ENCODE measurements around the gene RASSF5.

RASSF5 gene

DNA sequence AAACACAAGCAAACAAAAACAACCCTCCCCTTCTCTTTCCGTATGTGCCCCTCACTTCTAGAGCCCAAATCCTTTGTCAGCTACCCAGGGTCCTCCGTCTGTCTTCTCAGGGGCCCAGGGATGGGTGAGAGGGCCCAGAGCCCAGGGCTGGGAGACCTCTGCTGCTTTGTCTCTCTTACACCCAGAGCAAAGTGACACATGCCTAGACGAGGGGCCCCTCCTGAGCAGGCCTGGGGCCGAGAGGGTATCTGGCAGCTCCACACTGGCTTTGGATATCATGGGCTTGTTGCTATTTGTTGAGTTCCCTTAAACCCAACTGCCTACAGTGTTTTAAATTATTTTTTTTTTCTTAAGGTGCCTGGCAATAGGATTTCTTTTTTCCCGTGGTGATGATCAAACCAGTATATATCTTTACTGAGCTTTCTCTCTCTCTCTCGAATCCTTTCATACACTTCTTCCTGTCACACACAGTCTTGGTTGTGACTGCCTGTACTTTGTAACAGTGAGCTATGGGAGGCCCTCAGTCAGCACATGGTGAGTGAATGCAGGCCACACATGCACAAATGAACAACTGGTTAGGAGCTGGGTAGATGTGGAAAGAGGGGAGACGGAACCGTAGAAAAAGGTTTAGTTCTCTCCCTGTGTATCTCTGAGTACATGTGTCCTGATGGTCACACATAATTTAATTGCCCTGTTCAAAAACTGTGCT, 14.5 kb downstream of the RASSF5 start:
- no peak overlapping the region for H3K23ac ChIP-seq (ENCODE audit: low read length)
- H2AK5ac ChIP-seq (ENCODE audit: low read length), result no peak overlapping the region
- no peak overlapping the region for H3K18ac ChIP-seq (ENCODE audit: low read length)
- H3K4ac ChIP-seq (ENCODE audit: low read depth, low read length), result no peak overlapping the region
- H3K4me1 ChIP-seq (ENCODE audit: control insufficient read depth, low read depth, low read length), result no peaks in the 10 kb centered on the region
- no peak overlapping the region for H3K9ac ChIP-seq (ENCODE audit: low read length)
- no peak overlapping the region for H3K27ac ChIP-seq (ENCODE audit: low read depth, low read length)
- no CpG with 5 or more reads among the region's 8 CpGs for WGBS (ENCODE audit: extremely low coverage, insufficient coverage, low lambda C conversion rate)
- H3K79me1 ChIP-seq (ENCODE audit: low read length), result no peaks in the 10 kb centered on the region
- no peak overlapping the region for H2BK15ac ChIP-seq (replicated peaks; ENCODE audit: low read depth)
- no peak overlapping the region for H4K8ac ChIP-seq (ENCODE audit: low read depth, low read length)
- H2BK120ac ChIP-seq (ENCODE audit: low read depth, low read length), result no peak overlapping the region
- H3K4me2 ChIP-seq (ENCODE audit: low read length), result no peak overlapping the region
- H3K79me2 ChIP-seq (ENCODE audit: control insufficient read depth, insufficient read depth, low read length), result no peaks in the 10 kb centered on the region
- no peak overlapping the region for H3K56ac ChIP-seq (ENCODE audit: low read length)
- H3K36me3 ChIP-seq (ENCODE audit: control insufficient read depth, insufficient read depth, low read length), result no peaks in the 10 kb centered on the region
- no peak overlapping the region for H2BK5ac ChIP-seq (ENCODE audit: low read length)
- no peak overlapping the region for H4K5ac ChIP-seq (ENCODE audit: low read length)
- DNase-seq, result no peak
- no peaks in the 10 kb centered on the region for H3K27me3 ChIP-seq (ENCODE audit: insufficient read depth, low read length, poor library complexity)
- no peak overlapping the region for H3K4me3 ChIP-seq (ENCODE audit: low read length)

DNA sequence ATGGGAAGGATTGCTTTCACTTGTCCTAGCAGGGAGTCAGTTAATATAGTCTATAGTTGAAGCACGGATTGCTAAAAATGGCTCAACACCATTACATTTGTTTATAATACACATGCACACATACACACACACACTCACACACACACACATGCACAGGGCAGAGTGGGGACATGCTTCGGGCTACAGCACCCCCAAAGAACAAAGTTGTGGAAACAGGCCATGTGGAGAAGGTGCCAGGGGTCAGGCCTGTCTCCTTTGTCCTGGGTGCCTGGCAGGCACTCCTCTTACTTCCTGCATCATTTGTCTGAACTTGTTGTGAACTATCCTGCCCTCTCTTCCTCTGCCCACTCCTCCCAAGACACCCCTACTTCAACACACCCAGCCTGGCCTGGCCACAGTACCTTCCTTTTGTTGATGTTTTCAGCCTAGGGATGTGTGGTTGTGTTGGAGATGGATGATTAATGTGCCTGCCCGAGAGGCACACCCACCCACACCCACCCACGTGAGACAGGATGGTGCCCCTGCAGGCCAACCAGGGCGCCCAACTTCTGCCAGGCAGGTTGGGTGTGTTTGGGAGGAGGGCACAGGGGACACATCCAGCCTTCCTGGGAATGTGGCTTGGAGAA, 17.5 kb downstream of the RASSF5 start:
- Histone ChIP-seq H3K23ac (ENCODE audit: low read length) (no peak overlapping the region), H3K27me3 (ENCODE audit: insufficient read depth, low read length, poor library complexity) (no peaks in the 10 kb centered on the region), H3K9ac (ENCODE audit: low read length) (no peak overlapping the region), H3K18ac (ENCODE audit: low read length) (no peak overlapping the region), H3K4me1 (ENCODE audit: control insufficient read depth, low read depth, low read length) (no peaks in the 10 kb centered on the region), H3K36me3 (ENCODE audit: control insufficient read depth, insufficient read depth, low read length) (no peaks in the 10 kb centered on the region), H3K4ac (ENCODE audit: low read depth, low read length) (no peak overlapping the region), H2AK5ac (ENCODE audit: low read length) (no peak overlapping the region), H3K4me2 (ENCODE audit: low read length) (no peak overlapping the region), H2BK120ac (ENCODE audit: low read depth, low read length) (no peak overlapping the region), H2BK15ac (replicated peaks; ENCODE audit: low read depth) (no peak overlapping the region), H3K56ac (ENCODE audit: low read length) (no peak overlapping the region), H4K5ac (ENCODE audit: low read length) (no peak overlapping the region), H3K79me2 (ENCODE audit: control insufficient read depth, insufficient read depth, low read length) (no peaks in the 10 kb centered on the region), H3K79me1 (ENCODE audit: low read length) (no peaks in the 10 kb centered on the region), H3K27ac (ENCODE audit: low read depth, low read length) (no peak overlapping the region), H2BK5ac (ENCODE audit: low read length) (no peak overlapping the region), H3K4me3 (ENCODE audit: low read length) (no peak overlapping the region), H4K8ac (ENCODE audit: low read depth, low read length) (no peak overlapping the region)
- no CpG with 5 or more reads among the region's 5 CpGs for WGBS (ENCODE audit: extremely low coverage, insufficient coverage, low lambda C conversion rate)
- DNase-seq, result no peak

DNA sequence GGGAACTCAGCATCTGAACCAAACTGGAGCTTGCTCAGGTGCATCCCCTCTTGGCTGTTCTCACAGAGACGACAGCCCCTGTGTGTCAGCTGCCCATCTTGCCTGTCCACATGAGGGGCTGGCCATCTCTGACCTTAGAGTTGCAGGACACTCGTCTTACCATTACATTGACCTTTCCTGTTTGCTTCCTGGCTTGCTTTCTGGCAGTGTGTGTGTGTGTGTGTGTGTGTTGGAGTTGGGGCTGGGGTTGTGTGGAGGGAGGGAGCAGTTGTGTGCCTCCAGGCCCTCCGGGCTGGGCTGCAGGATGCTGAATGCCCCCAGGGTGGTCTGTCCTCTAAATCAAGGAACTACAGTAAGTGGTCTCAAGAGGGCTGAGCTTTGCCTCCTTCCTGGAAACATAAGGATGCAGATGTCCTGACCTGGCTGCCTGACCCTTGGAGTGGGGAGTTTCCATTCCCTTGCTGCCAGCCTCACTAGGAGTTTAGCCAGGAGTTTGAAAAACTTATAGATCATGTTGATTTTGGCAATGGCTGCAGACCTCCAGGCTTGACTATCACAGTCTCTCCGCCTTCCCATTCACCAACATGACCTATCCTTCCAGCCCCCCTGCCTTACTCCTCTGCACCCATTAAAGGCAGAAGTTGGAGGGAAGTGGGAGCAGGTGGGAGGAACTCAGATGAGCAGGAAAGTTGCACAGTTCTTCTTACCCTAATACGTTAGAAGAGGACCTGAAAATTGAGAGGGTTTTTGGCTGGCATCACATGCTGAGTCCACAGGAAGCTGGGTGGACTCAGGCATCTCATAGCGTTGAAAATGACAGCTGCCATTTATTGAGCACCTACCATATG, 19.0 kb downstream of the RASSF5 start:
- no peak overlapping the region for H4K8ac ChIP-seq (ENCODE audit: low read depth, low read length)
- H3K79me1 ChIP-seq (ENCODE audit: low read length), result no peaks in the 10 kb centered on the region
- H2AK5ac ChIP-seq (ENCODE audit: low read length), result no peak overlapping the region
- H3K56ac ChIP-seq (ENCODE audit: low read length), result no peak overlapping the region
- no peak overlapping the region for H2BK5ac ChIP-seq (ENCODE audit: low read length)
- no peak overlapping the region for H3K4me3 ChIP-seq (ENCODE audit: low read length)
- no peak overlapping the region for H3K27ac ChIP-seq (ENCODE audit: low read depth, low read length)
- H3K23ac ChIP-seq (ENCODE audit: low read length), result no peak overlapping the region
- DNase-seq, result no peak
- H3K36me3 ChIP-seq (ENCODE audit: control insufficient read depth, insufficient read depth, low read length), result no peaks in the 10 kb centered on the region
- H3K18ac ChIP-seq (ENCODE audit: low read length), result no peak overlapping the region
- H3K4me1 ChIP-seq (ENCODE audit: control insufficient read depth, low read depth, low read length), result no peaks in the 10 kb centered on the region
- H3K27me3 ChIP-seq (ENCODE audit: insufficient read depth, low read length, poor library complexity), result no peaks in the 10 kb centered on the region
- no peak overlapping the region for H4K5ac ChIP-seq (ENCODE audit: low read length)
- no peak overlapping the region for H3K4ac ChIP-seq (ENCODE audit: low read depth, low read length)
- H3K4me2 ChIP-seq (ENCODE audit: low read length), result no peak overlapping the region
- no peak overlapping the region for H2BK120ac ChIP-seq (ENCODE audit: low read depth, low read length)
- H3K79me2 ChIP-seq (ENCODE audit: control insufficient read depth, insufficient read depth, low read length), result no peaks in the 10 kb centered on the region
- H2BK15ac ChIP-seq (replicated peaks; ENCODE audit: low read depth), result no peak overlapping the region
- no peak overlapping the region for H3K9ac ChIP-seq (ENCODE audit: low read length)
- whole genome bisulfite sequencing (ENCODE audit: extremely low coverage, insufficient coverage, low lambda C conversion rate), result no CpG with 5 or more reads among the region's 6 CpGs

DNA sequence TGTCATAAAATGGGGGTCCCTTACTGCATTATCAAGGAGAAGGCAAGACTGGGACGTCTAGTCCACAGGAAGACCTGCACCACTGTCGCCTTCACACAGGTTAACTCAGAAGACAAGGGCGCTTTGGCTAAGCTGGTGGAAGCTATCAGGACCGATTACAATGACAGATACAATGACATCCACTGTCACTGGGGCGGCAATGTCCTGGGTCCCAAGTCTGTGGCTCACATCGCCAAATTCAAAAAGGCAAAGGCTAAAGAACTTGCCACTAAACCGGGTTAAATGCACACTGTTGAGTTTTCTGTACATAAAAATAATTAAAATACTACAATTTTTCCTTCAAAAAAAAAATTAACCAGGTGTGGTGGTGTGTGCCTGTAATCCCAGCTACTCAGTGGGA, 22.1 kb downstream of the RASSF5 start:
- H3K4me2 ChIP-seq (ENCODE audit: low read length), result no peak overlapping the region
- H3K36me3 ChIP-seq (ENCODE audit: control insufficient read depth, insufficient read depth, low read length), result no peaks in the 10 kb centered on the region
- no CpG with 5 or more reads among the region's 7 CpGs for WGBS (ENCODE audit: extremely low coverage, insufficient coverage, low lambda C conversion rate)
- no peak overlapping the region for H3K9ac ChIP-seq (ENCODE audit: low read length)
- H3K23ac ChIP-seq (ENCODE audit: low read length), result no peak overlapping the region
- no peak for DNase-seq
- H3K4ac ChIP-seq (ENCODE audit: low read depth, low read length), result no peak overlapping the region
- no peaks in the 10 kb centered on the region for H3K27me3 ChIP-seq (ENCODE audit: insufficient read depth, low read length, poor library complexity)
- no peak overlapping the region for H4K8ac ChIP-seq (ENCODE audit: low read depth, low read length)
- no peak overlapping the region for H2AK5ac ChIP-seq (ENCODE audit: low read length)
- H3K27ac ChIP-seq (ENCODE audit: low read depth, low read length), result no peak overlapping the region
- H2BK120ac ChIP-seq (ENCODE audit: low read depth, low read length), result no peak overlapping the region
- no peaks in the 10 kb centered on the region for H3K4me1 ChIP-seq (ENCODE audit: control insufficient read depth, low read depth, low read length)
- no peak overlapping the region for H2BK5ac ChIP-seq (ENCODE audit: low read length)
- H3K56ac ChIP-seq (ENCODE audit: low read length), result no peak overlapping the region
- no peak overlapping the region for H2BK15ac ChIP-seq (replicated peaks; ENCODE audit: low read depth)
- H3K79me1 ChIP-seq (ENCODE audit: low read length), result no peaks in the 10 kb centered on the region
- no peak overlapping the region for H3K4me3 ChIP-seq (ENCODE audit: low read length)
- no peaks in the 10 kb centered on the region for H3K79me2 ChIP-seq (ENCODE audit: control insufficient read depth, insufficient read depth, low read length)
- no peak overlapping the region for H4K5ac ChIP-seq (ENCODE audit: low read length)
- no peak overlapping the region for H3K18ac ChIP-seq (ENCODE audit: low read length)

DNA sequence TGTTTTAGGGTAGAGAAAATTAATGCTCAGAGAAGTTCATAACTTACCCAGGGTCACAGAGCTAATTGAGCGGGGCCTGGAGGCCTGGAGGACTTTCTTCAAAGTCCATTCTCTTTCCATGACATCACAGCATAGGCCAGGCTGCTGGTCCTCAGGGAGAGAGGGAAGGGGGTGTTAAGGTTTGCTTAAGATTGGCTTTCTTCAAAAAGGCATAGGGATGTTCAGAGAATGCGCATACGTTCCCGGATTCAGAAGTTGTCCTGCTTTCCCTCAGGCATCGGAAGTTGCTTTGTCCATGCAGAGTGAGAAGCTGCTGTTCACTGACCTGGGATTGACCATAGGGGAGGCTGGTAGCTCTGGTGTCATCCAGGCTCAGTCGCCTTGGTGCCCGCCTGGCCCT, 25.0 kb downstream of the RASSF5 start:
- H3K56ac ChIP-seq (ENCODE audit: low read length), result no peak overlapping the region
- H2BK5ac ChIP-seq (ENCODE audit: low read length), result no peak overlapping the region
- no peak overlapping the region for H4K5ac ChIP-seq (ENCODE audit: low read length)
- no peaks in the 10 kb centered on the region for H3K36me3 ChIP-seq (ENCODE audit: control insufficient read depth, insufficient read depth, low read length)
- H2AK5ac ChIP-seq (ENCODE audit: low read length), result no peak overlapping the region
- no CpG with 5 or more reads among the region's 7 CpGs for WGBS (ENCODE audit: extremely low coverage, insufficient coverage, low lambda C conversion rate)
- no peak overlapping the region for H2BK120ac ChIP-seq (ENCODE audit: low read depth, low read length)
- H3K4ac ChIP-seq (ENCODE audit: low read depth, low read length), result no peak overlapping the region
- H3K23ac ChIP-seq (ENCODE audit: low read length), result no peak overlapping the region
- no peaks in the 10 kb centered on the region for H3K79me2 ChIP-seq (ENCODE audit: control insufficient read depth, insufficient read depth, low read length)
- H2BK15ac ChIP-seq (replicated peaks; ENCODE audit: low read depth), result no peak overlapping the region
- no peak overlapping the region for H4K8ac ChIP-seq (ENCODE audit: low read depth, low read length)
- H3K27ac ChIP-seq (ENCODE audit: low read depth, low read length), result no peak overlapping the region
- H3K4me1 ChIP-seq (ENCODE audit: control insufficient read depth, low read depth, low read length), result no peaks in the 10 kb centered on the region
- H3K4me3 ChIP-seq (ENCODE audit: low read length), result no peak overlapping the region
- no peaks in the 10 kb centered on the region for H3K27me3 ChIP-seq (ENCODE audit: insufficient read depth, low read length, poor library complexity)
- H3K18ac ChIP-seq (ENCODE audit: low read length), result no peak overlapping the region
- H3K79me1 ChIP-seq (ENCODE audit: low read length), result no peaks in the 10 kb centered on the region
- no peak overlapping the region for H3K4me2 ChIP-seq (ENCODE audit: low read length)
- H3K9ac ChIP-seq (ENCODE audit: low read length), result no peak overlapping the region
- no peak for DNase-seq

Data from mesendoderm (in vitro differentiated cells).